Measurements from ENCODE around the gene PRDM2. TPM values are rescaled to one million over a fixed set of nuclear protein-coding genes. Genes with fewer than 3 reads are reported as not detected.

Gene PRDM2
- total RNA-seq, 1 donor from 2014 or later, result 10.7 TPM

DNA sequence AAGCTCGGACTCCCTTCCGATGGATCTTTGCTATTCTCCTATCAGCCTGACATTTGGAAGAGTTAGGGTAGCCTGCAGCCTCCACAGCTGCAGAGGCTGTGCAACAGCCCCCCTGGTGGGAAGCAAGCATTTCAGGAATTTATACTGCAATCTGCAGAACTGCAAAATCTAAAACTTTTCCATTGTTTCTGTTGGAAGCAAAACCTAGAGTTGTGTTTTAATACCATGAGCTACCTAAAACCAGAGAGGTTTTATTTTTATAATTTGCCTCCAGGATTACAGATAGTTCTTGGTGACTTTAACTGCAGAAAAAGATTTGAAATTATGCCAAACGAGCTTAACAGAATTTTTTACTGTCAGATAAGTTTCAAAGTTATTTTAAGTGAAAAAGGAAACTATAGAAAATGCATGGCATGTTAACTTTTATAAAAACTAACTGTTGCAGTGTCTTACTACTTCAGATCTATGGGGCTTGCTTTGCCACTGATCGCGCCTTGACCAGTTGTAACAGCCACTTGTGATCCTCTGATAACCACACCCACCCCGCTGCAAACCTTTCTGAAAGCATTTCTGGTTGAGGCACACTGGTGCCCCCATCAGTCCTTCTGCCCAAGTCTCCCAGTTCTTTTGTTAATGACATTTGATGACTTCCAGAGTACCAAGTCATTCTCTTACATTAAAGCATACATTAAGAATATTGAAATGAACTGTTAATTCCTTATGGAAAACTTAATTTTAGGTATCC is 64.8 kb downstream of the PRDM2 start:
- no peak for DNase-seq

DNA sequence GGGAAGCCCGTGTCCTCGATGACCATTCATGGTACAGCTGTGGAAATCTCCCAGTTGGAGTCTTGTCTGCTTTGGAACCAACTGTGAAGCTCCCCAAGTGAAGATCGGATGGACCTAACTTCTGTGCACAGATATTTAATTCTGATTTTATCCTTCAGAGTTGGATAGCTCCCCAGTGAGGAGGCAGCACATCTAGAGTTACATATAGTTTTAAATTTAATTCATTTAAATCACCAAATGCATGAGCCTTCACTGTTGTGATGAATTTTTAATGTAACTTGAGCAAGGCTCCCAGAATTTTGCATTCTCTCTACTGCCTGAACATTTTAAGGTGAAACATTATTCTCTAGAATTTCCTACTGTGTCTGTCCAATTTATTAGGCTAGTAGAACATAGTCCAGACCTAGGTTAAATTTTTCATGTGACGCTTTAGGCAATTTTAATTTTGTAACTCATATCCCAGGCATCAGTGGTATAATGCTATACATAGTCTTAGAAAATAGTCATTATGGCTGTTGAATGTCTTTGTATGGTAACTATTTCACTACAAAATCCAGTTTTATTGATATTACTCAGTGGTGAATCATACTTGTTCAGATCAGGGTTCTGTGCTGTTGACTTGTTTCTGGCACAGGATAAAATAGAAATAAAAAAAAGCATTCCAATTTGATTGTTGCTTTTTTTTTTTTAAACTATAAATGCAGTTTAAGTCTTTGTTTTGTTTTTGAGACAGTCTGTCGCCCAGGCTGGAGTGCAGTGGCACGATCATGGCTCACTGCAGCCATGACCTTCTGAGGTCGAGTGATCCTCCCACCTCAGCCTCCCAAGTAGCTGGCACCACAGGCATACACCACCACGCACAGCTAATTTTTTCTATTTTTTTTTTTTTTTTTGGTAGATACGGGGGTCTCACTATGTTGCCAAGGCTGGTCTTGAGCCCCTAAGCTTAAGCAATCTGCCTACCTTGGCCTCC is 66.9 kb downstream of the PRDM2 start:
- peak; percentile 35 for DNase-seq

DNA sequence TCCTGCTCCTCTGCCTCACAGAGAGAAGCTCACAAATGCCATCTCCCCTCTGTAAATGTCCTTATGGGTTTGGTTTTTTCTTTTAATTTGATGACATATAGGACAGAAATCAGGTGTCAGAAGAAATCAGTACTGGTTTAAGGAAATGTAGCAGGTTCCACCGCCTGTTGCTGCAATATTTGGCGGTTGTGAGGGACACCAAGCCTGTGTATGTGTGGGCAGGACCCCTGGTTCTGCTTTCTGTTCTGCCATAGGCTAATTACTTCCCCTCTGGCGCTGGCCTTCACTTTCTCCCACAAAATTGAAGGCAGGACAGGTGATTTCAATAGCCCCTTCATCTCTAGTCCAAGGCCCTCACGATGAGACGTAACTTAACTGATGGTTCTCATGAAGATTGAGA is 69.2 kb downstream of the PRDM2 start:
- DNase-seq, result no peak

DNA sequence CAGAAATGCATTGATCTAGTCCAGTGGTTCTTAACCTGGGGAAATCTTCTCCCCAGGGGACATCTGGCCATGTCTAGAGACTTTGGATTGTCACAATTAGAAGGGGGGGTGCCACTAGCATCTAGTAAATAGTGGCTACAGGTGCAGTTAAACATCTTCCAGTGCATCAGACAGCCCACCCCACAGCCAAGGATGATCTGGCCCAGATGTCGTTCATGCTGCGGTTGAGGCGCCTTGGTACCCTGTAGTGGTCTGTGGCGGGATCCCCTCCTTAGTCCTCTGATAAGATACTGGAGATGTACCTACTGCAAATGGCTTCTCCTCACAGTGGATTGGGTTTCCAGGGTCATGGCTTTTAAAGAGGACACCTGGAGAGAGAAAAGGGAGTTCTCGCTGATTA is 69.8 kb downstream of the PRDM2 start:
- no peak for DNase-seq

DNA sequence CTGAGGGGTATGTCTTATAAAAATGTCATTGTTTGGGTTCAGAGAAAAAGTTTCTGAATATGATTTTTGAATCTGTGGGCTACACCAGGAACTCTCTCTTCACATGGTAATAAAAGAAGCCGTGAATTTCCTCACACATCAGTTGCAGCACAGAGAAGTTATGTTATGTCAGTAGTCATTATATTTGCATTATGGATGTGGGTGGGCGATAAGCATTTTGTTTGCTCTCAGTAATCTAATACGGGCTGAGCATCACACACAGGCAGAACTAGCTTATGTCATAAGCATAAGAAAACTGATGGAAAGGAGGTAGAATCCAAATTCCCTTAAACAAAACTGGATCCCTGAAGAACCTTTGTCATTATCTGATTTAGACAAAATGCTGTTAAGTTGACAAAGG is 70.8 kb downstream of the PRDM2 start:
- DNase-seq, result no peak

DNA sequence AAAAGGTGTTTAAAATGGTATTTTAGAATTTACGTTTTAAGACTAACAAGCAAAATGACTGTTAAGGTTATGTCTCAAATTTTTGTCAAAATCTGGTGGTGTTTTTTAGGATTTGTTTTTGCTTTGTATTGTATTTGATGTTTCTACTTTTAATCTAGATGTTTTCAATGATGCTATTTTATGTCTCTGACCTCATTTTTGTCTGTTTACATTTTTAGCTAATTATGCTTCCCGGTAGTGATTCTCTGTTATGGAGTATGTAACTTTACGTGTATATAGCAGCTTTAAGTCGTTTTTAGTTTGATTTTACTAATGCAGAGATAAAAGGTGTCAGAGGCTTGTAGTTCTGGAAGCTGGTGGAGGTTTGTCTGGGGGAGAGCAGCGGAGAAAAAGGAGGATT is 71.8 kb downstream of the PRDM2 start:
- no peak for DNase-seq

DNA sequence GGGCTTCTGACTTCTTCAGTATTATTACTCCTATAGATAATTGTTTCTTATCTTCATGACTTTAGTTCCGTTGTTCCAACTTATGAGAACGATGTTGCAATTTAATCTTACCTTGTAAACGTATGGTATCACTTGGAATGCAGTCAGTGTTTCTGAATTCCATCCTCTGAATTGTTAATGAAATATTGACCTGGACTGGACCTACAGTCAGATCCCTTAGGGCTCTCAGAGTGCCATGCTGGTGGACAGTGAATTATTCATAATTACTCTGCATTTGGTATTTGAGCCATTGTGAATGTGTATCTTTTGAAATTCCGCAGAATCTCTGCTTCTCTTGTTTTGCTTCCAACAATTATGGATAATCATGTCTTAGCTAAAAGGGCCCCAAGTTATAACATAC is 72.3 kb downstream of the PRDM2 start:
- DNase-seq, result no peak

DNA sequence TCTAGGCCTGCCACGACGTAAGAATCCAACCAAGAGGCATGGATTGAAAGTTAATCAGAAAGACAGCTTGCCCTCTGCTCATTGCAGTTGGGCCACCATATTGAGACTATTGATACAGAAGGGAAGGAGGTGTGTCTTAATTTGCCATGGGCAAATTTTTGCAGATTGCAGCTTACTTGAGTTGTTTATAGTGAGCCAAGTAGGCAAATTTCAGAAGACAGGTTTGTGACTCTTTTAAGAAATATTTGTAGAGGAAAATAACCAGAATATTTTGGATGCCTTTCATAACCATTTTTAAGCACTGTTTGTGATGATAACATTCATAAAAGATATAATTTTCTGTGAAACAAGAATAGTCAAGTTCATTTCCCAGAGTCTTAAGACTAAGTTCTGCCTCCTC is 74.1 kb downstream of the PRDM2 start:
- no peak for DNase-seq

DNA sequence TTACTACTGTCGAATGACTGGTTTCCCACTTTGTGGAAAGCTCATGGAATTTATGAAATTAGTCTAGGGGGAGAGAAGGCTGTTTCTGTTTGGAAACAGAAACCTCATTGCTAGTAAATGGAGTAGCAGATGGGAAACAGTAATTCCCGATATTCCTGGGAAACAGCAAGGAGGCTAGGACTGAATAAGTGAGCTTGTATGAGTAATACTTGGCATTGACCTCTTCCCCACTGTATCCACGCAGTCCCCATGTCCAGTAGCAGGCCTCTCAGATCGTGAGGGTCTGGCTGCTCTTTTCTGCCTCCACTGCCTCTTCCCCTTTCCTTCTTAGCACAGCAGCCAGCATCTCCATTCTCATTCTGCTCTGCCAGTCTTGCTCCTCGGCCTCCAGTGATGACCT is 75.5 kb downstream of the PRDM2 start:
- no peak for DNase-seq

DNA sequence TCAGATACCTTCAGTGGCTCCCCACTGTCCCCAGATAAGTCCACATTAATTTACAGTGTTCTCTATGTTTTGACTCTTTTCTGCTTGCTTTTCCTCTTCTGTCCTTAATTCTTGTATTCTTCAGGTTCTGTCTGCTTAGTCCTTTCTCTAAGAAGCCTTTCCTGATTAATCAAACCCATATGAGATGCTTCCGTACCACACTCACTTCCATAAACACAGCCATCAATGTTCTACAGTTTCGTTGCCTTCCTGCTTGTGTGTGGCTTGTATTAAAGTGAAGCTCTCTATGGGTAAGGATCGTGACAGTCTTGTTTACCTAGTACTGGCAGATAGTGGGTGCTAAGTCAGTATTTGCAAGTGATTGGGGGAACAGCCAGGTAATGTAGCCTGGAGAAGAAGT is 75.9 kb downstream of the PRDM2 start:
- DNase-seq, result no peak

DNA sequence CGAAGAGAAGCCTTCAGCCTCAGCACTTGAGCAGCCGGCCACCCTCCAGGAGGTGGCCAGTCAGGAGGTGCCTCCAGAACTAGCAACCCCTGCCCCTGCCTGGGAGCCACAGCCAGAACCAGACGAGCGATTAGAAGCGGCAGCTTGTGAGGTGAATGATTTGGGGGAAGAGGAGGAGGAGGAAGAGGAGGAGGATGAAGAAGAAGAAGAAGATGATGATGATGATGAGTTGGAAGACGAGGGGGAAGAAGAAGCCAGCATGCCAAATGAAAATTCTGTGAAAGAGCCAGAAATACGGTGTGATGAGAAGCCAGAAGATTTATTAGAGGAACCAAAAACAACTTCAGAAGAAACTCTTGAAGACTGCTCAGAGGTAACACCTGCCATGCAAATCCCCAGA is 78.4 kb downstream of the PRDM2 start:
- no peak for DNase-seq

DNA sequence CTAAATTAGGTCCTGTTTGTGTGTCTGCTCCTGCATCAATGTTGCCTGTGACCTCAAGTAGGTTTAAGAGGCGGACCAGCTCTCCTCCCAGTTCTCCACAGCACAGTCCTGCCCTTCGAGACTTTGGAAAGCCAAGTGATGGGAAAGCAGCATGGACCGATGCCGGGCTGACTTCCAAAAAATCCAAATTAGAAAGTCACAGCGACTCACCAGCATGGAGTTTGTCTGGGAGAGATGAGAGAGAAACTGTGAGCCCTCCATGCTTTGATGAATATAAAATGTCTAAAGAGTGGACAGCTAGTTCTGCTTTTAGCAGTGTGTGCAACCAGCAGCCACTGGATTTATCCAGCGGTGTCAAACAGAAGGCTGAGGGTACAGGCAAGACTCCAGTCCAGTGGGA is 79.9 kb downstream of the PRDM2 start:
- no peak for DNase-seq

DNA sequence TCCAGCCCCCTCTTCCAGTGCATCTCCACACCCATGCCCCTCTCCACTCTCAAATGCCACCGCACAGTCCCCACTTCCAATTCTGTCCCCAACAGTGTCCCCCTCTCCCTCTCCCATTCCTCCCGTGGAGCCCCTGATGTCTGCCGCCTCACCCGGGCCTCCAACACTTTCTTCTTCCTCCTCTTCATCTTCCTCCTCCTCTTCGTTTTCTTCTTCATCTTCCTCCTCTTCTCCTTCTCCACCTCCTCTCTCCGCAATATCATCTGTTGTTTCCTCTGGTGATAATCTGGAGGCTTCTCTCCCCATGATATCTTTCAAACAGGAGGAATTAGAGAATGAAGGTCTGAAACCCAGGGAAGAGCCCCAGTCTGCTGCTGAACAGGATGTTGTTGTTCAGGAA is 80.8 kb downstream of the PRDM2 start:
- DNase-seq, result no peak

DNA sequence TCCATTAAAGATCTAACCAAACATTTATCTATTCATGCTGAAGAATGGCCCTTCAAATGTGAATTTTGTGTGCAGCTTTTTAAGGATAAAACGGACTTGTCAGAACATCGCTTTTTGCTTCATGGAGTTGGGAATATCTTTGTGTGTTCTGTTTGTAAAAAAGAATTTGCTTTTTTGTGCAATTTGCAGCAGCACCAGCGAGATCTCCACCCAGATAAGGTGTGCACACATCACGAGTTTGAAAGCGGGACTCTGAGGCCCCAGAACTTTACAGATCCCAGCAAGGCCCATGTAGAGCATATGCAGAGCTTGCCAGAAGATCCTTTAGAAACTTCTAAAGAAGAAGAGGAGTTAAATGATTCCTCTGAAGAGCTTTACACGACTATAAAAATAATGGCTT is 81.2 kb downstream of the PRDM2 start:
- no peak for DNase-seq

DNA sequence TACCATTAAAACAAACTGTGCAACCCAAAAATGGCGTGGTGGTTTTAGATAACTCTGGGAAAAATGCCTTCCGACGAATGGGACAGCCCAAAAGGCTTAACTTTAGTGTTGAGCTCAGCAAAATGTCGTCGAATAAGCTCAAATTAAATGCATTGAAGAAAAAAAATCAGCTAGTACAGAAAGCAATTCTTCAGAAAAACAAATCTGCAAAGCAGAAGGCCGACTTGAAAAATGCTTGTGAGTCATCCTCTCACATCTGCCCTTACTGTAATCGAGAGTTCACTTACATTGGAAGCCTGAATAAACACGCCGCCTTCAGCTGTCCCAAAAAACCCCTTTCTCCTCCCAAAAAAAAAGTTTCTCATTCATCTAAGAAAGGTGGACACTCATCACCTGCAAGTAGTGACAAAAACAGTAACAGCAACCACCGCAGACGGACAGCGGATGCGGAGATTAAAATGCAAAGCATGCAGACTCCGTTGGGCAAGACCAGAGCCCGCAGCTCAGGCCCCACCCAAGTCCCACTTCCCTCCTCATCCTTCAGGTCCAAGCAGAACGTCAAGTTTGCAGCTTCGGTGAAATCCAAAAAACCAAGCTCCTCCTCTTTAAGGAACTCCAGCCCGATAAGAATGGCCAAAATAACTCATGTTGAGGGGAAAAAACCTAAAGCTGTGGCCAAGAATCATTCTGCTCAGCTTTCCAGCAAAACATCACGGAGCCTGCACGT is 82.1 kb downstream of the PRDM2 start:
- DNase-seq, result no peak

DNA sequence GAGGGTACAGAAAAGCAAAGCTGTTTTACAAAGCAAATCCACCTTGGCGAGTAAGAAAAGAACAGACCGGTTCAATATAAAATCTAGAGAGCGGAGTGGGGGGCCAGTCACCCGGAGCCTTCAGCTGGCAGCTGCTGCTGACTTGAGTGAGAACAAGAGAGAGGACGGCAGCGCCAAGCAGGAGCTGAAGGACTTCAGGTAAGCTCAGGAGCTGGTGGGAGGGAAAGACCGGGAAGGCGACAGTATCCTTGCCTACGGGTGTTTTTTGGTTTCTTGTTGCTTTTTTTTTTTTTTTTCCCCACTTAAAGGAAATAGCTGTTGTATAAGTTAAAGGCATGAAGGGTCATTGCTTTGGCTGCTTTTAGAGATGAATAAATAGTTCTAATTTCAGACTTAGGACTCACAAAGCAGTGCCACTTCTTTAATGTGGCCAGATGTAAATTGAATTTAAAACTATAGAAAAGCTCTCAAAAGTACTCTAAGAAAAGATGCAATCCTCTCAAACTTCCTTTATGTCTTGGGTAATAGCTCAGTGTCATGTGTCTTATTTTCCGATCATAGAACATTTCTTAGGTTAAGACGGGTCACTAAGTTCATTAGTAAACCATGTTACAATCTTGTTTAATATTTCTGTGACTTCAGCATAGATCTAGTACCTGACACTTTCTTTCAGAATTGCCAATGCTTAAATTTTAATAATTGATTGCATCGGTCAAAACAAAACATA is 82.8 kb downstream of the PRDM2 start:
- no peak for DNase-seq

DNA sequence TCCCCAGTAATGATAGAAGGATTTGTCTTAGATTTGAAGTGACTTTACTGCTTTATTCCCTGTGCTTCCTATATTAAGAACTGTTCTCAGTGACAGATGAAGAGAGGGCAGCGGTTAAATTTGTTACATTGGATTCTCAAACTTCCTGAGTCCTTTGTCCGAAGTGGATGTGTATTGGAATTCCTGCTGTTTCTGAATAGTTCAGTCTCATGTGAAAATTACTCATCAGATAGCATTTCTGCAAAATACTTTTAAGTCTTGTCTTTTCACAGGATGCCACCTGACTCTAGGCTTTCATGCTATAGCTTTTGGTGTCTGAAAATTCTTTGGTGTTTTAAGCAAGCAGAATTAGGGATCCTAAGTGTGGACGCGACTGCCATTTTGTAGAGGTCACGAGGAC is 83.6 kb downstream of the PRDM2 start:
- peak; percentile 33 for DNase-seq

DNA sequence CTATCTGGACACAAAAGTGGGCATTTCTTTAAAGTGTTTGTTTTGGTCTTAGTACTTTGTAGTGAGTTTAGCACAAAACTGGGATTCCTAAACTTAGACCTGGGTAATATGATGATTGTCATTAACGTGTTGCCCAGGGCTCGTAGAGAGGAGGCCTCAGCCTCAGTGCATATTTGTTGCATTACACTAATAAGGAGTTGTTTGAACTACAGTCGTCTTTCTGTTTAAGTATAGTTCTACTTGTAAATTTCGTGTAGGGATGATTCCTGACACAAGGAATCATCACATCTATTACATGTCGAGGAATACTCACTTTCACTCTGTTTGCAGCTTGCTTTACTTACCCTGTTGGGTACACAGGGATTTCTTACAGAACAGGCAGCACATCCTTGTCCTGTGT is 85.0 kb downstream of the PRDM2 start:
- no peak for DNase-seq

DNA sequence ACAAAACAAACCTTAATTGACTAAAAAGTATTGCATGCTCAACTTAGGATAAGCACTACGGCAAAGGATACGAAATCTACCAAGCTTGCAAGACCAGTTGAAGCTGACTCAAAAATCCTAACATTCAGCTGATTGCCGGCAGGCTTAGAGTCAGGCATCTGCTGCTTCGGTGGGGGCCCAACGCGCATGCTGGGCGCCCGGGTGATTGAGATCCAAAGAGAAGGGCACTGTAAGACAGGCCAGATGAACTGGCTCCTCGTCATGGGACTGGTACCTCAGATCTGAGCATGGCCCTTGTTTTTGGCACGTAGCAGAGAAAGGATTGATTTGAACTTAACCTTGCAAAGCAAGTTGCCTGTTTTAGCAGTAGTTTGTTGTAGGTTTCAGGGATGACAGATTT is 86.6 kb downstream of the PRDM2 start:
- no peak for DNase-seq

DNA sequence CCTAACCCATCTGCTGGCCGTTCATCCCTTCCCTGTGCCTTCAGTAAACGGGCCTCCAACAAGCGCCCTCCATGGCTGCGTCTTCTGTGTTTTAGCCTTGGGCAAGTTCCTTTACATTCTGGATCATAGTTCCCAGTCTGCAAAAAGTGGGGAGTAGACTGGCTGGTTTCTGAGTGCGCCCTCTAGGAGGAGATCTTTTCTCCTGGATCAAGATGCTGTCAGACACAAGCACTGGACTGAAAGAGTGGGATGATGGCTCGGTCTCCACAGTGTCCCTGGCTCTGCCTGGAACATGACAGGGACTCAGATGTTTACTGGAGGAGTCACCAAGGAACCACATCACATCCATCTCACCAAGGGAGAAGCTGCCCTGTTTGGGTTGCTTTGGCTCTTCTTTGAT is 88.8 kb downstream of the PRDM2 start:
- DNase-seq, result no peak

DNA sequence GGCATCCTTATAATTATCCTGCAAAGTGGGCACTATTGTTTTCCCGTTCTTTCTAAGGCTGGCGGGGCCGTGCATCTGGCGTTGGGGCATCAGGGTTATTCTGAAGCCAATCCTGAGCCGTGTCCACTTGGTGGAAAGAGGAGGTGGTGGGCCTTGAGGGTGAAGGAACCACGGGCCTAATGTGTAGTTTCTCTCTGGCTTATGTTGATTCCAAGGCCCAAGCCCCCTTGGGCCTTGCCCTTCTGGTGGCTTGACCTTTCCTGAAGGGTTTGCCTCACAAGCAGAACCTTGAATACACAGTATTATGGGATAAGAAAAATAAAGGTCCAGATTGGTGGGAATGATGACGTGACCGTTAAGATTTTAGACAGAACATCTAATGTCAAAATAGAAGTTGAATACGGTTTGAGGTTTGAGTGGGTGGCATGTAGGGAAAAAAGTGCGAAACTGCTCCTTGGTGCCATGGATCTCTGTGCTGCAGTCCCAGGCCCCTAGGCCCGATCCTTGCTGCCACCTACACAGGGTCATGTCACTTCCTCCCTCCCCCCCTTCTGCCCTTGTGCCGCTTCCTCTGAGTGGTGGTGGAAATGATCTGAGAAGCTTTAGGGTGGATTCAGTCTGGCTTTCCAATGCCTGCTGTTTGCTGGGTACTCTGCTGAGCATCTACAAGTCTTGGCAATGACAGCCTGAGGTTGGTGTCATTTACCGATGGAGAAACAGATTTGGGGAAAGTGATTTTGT is 90.5 kb downstream of the PRDM2 start:
- no peak for DNase-seq

DNA sequence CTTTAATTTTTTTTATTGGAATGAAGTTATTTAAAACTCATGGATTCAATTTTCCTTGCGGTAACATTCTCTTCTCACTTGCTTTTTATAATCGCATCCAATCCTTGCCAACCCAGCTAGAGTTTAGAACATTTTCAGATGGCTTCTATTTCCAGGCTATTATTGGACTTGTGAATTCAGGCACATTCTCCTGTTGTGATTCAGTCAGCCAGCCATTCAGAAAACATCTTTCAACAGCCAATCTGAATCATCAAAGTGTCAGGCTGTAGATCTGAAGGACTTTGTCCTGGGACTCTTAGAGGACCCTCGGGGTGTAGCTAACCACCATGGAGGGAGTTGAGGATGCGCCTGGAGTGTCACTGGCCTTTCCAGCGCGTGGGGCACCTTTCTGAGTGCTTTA is 92.4 kb downstream of the PRDM2 start:
- DNase-seq, result no peak
